ENCODE data around the gene MAP4K3.

MAP4K3 gene

GRCh38 chr2:39301352-39301751 lies 135.7 kb downstream of the MAP4K3 start:
- Histone ChIP-seq H3K27ac (no peak overlapping the region), H3K27me3 (no peaks in the 10 kb centered on the region), H3K9me3 (no peaks in the 10 kb centered on the region), H3K36me3 (peaks cover 0 to 11% (median 9%) of the 10 kb centered on the region in 3 donors), H3K4me3 (no peak overlapping the region), H3K4me1 (peaks cover 0 to 6% (median 0%) of the 10 kb centered on the region in 4 donors)
- intact Hi-C loops (cut with DNase I; ENCODE audit: low total_unique reads), result no loop called here
- TF ChIP-seq CTCF (IDR thresholded peaks at IDR 0.05), result no peak
- no peak for DNase-seq

GRCh38 chr2:39300044-39300978 lies 136.8 kb downstream of the MAP4K3 start:
- Histone ChIP-seq H3K9me3 (no peaks in the 10 kb centered on the region), H3K27me3 (no peaks in the 10 kb centered on the region), H3K4me1 (peaks cover 0 to 6% (median 0%) of the 10 kb centered on the region in 4 donors), H3K36me3 (peaks cover 0 to 11% (median 9%) of the 10 kb centered on the region in 3 donors), H3K4me3 (no peak overlapping the region), H3K27ac (no peak overlapping the region)
- intact Hi-C loops (cut with DNase I; ENCODE audit: low total_unique reads), result no loop called here
- TF ChIP-seq CTCF (IDR thresholded peaks at IDR 0.05), result no peak
- no peak for DNase-seq

- no peak for DNase-seq
- H3K9me3 ChIP-seq, result no peaks in the 10 kb centered on the region
- peaks cover 56 to 62% (median 62%) of the 10 kb centered on the region in 3 donors for H3K36me3 ChIP-seq
- no peak overlapping the region for H3K27ac ChIP-seq
- intact Hi-C loops (cut with DNase I; ENCODE audit: low total_unique reads), result no loop called here
- no peak overlapping the region for H3K4me3 ChIP-seq
- no peaks in the 10 kb centered on the region for H3K4me1 ChIP-seq
- TF ChIP-seq CTCF (IDR thresholded peaks at IDR 0.05), result no peak
- H3K27me3 ChIP-seq, result no peaks in the 10 kb centered on the region
Measured at GRCh38 chr2:39290433-39290832, 146.7 kb downstream of the MAP4K3 start.

GRCh38 chr2:39289609-39290008 lies 147.5 kb downstream of the MAP4K3 start:
- Histone ChIP-seq H3K9me3 (no peaks in the 10 kb centered on the region), H3K27ac (no peak overlapping the region)
- no peak for DNase-seq

GRCh38 chr2:39283561-39283960 lies 153.5 kb downstream of the MAP4K3 start:
- no peaks in the 10 kb centered on the region for H3K27me3 ChIP-seq
- intact Hi-C loops (cut with DNase I; ENCODE audit: low total_unique reads), result no loop called here
- TF ChIP-seq CTCF (IDR thresholded peaks at IDR 0.05), result no peak
- no peak overlapping the region for H3K4me3 ChIP-seq
- H3K27ac ChIP-seq, result no peak overlapping the region
- DNase-seq, result no peak
- H3K4me1 ChIP-seq, result no peaks in the 10 kb centered on the region
- H3K36me3 ChIP-seq, result peaks cover 51 to 89% (median 60%) of the 10 kb centered on the region in 3 donors
- H3K9me3 ChIP-seq, result no peaks in the 10 kb centered on the region

More at GRCh38 chr2:39289609-39290008, 147.5 kb downstream of the MAP4K3 start:
- Histone ChIP-seq H3K4me3 (no peak overlapping the region), H3K4me1 (no peaks in the 10 kb centered on the region), H3K36me3 (peaks cover 62 to 68% (median 63%) of the 10 kb centered on the region in 3 donors), H3K27me3 (no peaks in the 10 kb centered on the region)
- no peak for TF ChIP-seq CTCF (IDR thresholded peaks at IDR 0.05)
- intact Hi-C loops (cut with DNase I; ENCODE audit: low total_unique reads), result no loop called here
